ENCODE data around the gene HOXD11.

The HOXD11 gene

GRCh38 chr2:176105078-176105729 is 1.9 kb upstream of the HOXD11 start:
- no peak for FAIRE-seq
- no peak for DNase-seq (ENCODE audit: low spot score)

DNA sequence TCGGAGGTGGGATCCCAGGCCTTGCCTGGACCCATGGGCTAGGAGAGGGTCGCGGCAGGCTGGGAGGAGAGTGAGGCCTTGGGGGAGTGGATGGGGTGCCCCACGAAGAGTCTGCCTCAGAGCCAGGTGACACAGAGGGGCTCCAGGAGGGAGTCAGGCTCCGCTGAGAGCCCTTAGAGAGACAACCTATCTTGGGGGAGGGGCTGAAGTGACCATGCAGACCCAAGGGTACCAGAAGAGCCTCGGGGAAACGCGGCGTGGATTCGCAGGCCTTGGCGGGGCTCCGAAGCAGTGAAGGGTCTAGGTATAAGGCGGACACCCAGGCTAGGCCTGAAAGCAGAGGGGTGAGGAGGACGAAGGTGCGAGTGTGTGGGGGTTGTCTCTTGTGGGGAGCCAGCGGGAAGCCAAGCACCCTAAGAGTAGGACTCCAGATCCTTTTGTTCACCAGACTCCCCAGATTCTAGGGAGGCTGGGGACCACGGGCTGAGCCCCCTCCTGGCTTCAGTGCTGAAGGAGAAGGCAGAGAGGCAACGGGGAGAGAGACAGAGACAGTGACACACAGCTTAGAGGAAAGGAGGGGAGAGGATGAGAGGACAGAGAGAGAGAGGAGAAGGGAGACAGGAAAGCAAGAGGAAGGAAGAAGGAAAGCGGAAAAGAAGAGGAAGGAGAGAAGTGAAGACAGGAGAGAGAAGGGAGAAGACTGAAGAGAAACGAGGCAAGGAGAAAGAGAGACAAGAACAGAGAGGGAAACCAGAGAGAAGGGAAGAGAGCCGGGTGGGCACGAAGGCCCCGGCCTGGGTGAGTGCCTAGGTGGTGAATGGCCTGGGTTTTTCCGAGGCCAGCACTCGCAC is 1.1 kb upstream of the HOXD11 start:
- FAIRE-seq, result no peak
- no peak for DNase-seq (ENCODE audit: low spot score)

GRCh38 chr2:176107731-176108181 is 676 bp downstream of the HOXD11 start:
- no peak for DNase-seq (ENCODE audit: low spot score)
- FAIRE-seq, result no peak

DNA sequence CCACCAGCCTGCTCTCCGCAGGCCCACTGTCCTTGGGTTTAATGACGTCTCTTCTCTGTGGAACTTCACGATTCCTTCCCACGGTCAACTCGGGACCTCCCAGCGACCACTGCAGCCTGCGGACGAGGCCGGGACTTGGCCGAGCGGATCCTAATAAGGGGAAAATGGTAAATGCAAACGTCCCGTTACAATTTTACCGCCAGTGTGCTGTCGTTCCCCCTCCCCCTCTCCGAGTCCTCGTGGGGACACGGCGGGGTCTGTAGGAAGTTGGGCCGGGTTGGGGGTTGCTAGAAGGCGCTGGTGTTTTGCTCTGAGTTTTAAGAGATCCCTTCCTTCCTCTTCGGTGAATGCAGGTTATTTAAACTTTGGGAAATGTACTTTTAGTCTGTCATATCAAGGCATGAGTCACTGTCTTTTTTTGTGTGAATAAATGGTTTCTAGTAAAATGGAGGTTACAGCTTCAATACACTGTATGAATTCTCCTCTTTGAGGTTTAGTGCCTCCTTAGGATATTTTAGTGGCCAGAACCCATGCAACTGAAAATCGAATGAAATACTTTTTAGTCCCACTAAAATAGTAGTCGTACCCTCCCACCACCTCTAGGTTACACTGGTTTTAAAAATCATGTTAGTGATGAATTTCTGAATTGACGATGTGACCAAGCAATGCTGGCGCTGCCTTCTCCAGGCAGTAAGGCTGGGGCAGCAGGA is 2.3 kb downstream of the HOXD11 start:
- FAIRE-seq (no peak), DNase-seq (ENCODE audit: low spot score) (no peak)

DNA sequence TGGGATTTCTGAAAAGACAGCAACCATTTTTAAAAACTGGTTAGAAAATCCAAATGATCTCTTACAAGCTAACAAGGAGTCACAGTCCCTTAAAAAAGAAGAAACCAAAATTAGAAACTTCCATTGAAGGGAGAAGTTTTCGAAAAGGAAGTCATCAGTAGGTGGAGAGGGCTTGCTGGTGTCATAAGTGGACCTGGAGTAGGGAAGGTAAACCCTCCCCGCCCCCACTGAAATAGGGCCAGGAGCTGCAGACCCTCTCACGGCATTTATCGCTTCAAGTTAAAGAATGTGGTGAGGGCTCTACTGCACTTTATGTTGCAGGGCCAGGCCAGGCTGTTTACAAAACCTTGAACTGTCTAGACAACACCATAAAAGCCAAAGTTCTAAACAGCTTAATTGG is 2.9 kb downstream of the HOXD11 start:
- no peak for DNase-seq (ENCODE audit: low spot score)
- FAIRE-seq, result no peak

DNA sequence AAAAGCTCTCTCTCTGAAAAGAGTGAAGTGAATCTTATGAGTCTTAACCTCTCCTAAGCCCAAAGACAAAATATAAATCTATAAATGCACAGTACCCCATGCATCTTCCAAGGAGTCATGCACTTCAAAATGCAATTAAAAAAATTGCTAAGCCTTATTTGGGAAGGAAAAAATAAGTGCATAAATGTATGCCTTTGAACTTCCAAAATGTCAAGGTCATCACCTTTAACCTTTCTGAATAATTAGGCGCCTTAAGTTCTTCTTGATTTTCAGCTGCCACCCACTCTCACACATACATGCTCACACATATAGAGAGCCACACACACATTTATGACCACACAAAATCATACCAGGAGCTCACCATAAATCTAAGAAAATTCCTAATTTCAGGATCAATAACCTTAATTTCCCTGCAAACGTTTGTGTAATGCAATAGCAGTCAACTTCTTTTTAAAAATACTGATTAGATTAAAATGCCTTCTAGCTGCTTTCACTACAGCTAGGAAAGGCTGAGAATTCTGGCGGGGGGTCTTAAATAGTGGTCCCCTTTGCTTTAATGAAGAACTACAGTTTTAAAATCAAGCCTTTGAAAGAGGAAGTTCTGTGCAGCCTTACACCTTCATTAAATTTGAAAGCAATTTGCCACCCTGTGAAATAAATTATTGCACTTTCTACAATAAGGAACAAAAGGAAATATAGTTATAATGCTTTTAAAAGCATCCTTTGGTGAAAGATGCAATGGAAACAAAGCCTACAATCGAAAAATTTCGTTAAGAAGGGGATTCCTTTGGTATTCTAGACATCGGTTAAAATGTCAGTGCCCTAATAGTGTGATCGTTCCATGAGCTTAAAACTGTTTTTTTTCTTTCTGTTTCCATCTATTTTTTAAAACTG is 3.6 kb downstream of the HOXD11 start:
- DNase-seq (ENCODE audit: low spot score), result no peak
- FAIRE-seq, result no peak

- no peak for FAIRE-seq
- peak; percentile 69 for DNase-seq (ENCODE audit: low spot score)
Observed at GRCh38 chr2:176111309-176111663, 4.2 kb downstream of the HOXD11 start.

GRCh38 chr2:176111846-176112374 is 4.8 kb downstream of the HOXD11 start:
- DNase-seq (ENCODE audit: low spot score), result no peak
- FAIRE-seq, result no peak

DNA sequence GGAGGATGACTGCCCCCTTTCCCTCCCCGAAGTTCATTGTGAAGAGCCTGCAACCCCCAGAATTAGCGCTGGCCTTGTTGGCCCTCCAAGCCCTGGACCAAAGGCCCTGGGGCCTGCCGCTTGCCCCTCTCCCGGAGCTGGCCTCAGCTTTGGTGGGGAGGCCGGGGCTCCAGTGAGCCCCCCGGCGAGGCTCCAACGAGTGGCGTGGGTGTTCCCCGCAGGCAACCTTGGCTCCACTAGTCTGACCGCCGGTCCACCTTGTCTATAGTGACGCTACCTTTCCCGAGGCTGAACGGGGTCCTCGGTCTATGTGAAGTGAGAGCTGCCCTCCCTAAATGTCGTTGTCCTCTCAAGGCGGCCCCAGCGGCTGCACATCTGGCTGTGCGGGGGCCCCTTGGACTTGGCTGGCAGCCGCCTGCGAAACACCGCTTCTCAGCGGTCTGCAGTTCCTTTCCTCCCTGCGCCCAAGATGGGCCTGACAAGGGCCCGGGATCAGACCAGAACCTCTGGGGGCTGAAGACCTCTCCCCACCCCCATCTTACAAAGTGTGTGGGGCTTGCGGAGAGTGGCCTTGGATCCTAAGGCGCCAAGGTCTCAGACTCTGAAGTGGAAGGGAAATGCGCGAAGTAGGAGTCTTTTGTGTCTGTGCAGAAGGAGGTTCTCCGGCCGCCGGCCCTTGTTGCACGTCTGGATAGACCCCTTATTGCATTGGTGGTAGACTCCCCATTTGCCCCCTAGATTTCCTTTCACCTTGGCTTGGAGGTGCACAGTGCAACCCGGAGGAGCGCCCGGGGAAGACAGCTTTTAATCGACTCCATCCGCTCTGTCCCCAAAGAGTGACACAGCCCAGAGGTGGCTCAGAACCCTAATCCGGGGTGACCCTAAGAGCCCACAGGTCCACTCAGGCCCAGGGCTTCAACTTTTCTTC is 5.6 kb downstream of the HOXD11 start:
- FAIRE-seq, result no peak
- DNase-seq (ENCODE audit: low spot score), result no peak

DNA sequence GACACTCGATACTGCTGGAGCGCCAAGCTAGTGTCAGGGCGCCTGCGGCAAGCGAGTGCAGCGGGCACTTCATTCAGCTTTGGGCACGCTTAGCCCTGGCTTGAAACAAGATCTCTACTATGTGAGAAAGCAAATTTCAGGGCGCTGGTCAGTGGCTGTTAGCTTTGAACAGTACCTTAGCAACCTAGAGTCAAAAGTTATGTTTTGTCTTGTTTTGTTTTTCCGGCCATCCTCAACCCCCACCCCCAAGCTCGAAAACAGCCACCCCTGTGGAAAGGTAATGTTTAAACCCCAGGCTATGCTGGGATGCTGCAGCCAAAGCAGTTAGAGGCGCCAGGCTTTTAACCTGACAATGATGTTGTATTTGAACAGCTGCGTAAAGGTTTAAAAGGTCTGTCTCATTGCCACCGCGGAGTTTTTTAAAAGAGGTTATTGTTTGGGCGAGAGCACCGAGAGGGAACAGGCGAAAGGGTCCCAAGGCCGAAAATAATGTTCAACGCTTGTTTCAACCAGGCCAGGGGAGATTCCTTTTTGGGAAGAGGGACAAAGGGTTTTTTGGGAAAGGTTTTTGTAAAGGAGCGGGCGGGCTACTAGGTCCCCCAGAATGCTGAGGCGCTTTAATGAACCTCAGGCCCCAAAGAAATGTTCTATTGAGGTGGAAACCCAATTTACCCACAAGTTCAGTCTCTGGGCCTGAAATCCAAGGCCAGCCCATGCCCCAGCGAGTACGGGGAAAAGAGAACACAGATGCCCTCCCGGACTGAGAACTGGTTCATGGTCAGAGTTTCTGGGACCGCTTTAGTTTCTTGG is 7.2 kb downstream of the HOXD11 start:
- FAIRE-seq (no peak), DNase-seq (ENCODE audit: low spot score) (no peak)

GRCh38 chr2:176114930-176115625 is 8.0 kb downstream of the HOXD11 start:
- no peak for FAIRE-seq

GRCh38 chr2:176115883-176116813 is 9.1 kb downstream of the HOXD11 start, which contains the start of gene HOXD10:
Gene HOXD10 (plus strand): TSS chr2:176116778. CDS start chr2:176116834, 56 bp downstream.
- FAIRE-seq (no peak), DNase-seq (ENCODE audit: low spot score) (no peak)

More at GRCh38 chr2:176114930-176115625, 8.0 kb downstream of the HOXD11 start:
- DNase-seq (ENCODE audit: low spot score), result no peak

GRCh38 chr2:176117162-176117822 is 10.2 kb downstream of the HOXD11 start:
- no peak for FAIRE-seq
- DNase-seq (ENCODE audit: low spot score), result no peak

GRCh38 chr2:176117823-176118371 is 10.8 kb downstream of the HOXD11 start:
- DNase-seq (ENCODE audit: low spot score) (no peak), FAIRE-seq (no peak)

GRCh38 chr2:176118601-176119339 is 11.7 kb downstream of the HOXD11 start:
- DNase-seq (ENCODE audit: low spot score), result peak; percentile 65
- FAIRE-seq, result no peak
